ENCODE results near the gene KCNQ1OT1. TPM values are rescaled to one million over a fixed set of nuclear protein-coding genes. Genes with fewer than 3 reads are reported as not detected.
A peak's percentile ranks its signal among the peaks of the same experiment; 100 is the strongest.

Gene KCNQ1OT1
- total and polyA plus RNA-seq, 2 experiments from 2014 or later = 3.1 to 7.9 TPM

DNA sequence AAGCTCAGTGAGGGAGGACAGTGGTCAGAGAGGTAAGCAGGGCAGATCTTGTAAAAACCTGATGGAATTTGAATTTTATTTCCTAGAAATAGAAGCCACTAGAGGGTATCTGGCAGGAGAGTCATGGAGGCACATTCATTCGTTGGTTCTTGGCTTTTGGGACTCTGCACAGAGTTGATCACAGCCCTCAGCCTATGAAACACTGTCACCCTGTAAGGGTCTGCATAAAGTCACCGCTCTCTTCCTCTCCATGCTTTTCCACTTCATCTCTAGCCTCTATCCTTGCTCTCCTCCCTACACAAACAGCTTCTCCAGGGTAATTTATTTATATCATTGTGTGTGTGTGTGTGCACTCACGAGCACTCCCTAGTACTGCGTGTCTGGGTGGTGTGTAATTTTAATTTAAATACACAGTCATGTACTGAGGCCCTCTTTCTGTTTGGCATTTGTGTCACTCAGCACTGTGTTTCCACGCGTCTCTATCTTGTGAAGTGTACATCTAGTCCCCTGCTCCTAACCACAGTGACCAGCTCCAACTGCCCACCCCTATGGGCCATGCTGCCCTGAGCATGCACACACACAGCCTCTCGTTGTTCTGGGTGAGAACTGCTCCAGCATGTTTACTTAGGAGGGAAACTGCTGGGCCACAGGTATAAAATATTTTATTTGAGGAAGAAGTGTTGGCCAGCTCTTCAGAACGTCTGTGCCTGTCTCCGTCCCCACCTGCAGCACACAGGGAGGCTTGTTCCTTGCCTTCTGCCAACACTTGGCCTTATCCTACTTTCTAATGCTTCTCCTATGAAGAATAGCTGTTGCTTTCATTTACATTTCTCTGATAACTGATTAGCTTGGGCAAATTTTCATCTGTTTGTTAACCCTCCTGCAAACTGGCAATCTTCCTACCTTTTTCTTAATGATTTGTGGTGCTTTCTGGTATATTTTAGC lies 4.5 kb downstream of the KCNQ1OT1 start:
- Histone ChIP-seq H3K4me3 (no peak overlapping the region), H2AFZ (no peak overlapping the region), H3K9me2 (replicated peaks; ENCODE audit: insufficient read depth) (no peaks in the 10 kb centered on the region), H4K20me1 (ENCODE audit: insufficient read depth, poor library complexity, severe bottlenecking) (peaks cover 92% of the 10 kb centered on the region), H3K9me3 (ENCODE audit: low read depth) (no peaks in the 10 kb centered on the region), H3K27me3 (no peaks in the 10 kb centered on the region), H3K4me1 (ENCODE audit: insufficient read depth) (peaks cover 59% of the 10 kb centered on the region), H3K4me2 (peak overlapping the region; percentile 74), H3K36me3 (replicated peaks; ENCODE audit: insufficient read depth, low read depth) (no peaks in the 10 kb centered on the region), H3K79me2 (peaks cover 94% of the 10 kb centered on the region), H3K27ac (peak overlapping the region; percentile 38)
- 83% methylated on average over 9 of the region's 9 CpGs for WGBS (ENCODE audit: low lambda C conversion rate, missing lambda C conversion rate)
- TF ChIP-seq CTCF (IDR thresholded peaks at IDR 0.05; ENCODE audit: poor library complexity) = no peak
- TF ChIP-seq EZH2 (IDR thresholded peaks at IDR 0.05; ENCODE audit: borderline replicate concordance) = no peak
- TF ChIP-seq EZH2phosphoT487 (IDR thresholded peaks at IDR 0.05; ENCODE audit: low read depth, severe bottlenecking, unreplicated experiment) = no peak
- DNase-seq (ENCODE audit: low spot score) = no peak

DNA sequence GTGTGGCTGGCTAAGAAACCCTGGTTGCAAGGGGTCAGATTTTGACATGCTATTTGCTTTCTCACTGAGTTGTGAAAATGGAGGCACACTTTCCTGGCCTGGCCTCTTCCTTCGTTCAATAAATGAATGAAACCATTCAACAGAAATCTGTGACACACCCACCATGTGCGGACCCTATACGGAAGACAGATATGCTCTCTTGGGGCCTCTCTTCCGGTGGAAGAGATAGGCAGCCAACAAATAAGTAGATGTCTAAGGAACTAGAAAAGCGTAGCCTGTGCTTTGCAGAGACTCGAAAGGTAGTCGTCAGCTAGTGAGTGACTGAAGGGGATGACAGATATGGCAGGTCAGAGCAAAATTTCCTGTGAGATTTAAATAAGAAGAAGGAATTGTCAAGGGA lies 5.3 kb downstream of the KCNQ1OT1 start:
- WGBS (ENCODE audit: low lambda C conversion rate, missing lambda C conversion rate) = 81% methylated on average over 7 of the region's 7 CpGs
- Histone ChIP-seq H3K4me1 (ENCODE audit: insufficient read depth) (peaks cover 66% of the 10 kb centered on the region), H4K20me1 (ENCODE audit: insufficient read depth, poor library complexity, severe bottlenecking) (peaks cover 99% of the 10 kb centered on the region), H2AFZ (no peak overlapping the region), H3K9me2 (replicated peaks; ENCODE audit: insufficient read depth) (no peaks in the 10 kb centered on the region), H3K27me3 (no peaks in the 10 kb centered on the region), H3K79me2 (peaks cover 100% of the 10 kb centered on the region), H3K36me3 (replicated peaks; ENCODE audit: insufficient read depth, low read depth) (no peaks in the 10 kb centered on the region), H3K4me2 (peak overlapping the region; percentile 74), H3K4me3 (no peak overlapping the region), H3K9me3 (ENCODE audit: low read depth) (no peaks in the 10 kb centered on the region), H3K27ac (no peak overlapping the region)
- no peak for TF ChIP-seq EZH2 (IDR thresholded peaks at IDR 0.05; ENCODE audit: borderline replicate concordance)
- no peak for TF ChIP-seq EZH2phosphoT487 (IDR thresholded peaks at IDR 0.05; ENCODE audit: low read depth, severe bottlenecking, unreplicated experiment)
- no peak for TF ChIP-seq CTCF (IDR thresholded peaks at IDR 0.05; ENCODE audit: poor library complexity)
- no peak for DNase-seq (ENCODE audit: low spot score)

DNA sequence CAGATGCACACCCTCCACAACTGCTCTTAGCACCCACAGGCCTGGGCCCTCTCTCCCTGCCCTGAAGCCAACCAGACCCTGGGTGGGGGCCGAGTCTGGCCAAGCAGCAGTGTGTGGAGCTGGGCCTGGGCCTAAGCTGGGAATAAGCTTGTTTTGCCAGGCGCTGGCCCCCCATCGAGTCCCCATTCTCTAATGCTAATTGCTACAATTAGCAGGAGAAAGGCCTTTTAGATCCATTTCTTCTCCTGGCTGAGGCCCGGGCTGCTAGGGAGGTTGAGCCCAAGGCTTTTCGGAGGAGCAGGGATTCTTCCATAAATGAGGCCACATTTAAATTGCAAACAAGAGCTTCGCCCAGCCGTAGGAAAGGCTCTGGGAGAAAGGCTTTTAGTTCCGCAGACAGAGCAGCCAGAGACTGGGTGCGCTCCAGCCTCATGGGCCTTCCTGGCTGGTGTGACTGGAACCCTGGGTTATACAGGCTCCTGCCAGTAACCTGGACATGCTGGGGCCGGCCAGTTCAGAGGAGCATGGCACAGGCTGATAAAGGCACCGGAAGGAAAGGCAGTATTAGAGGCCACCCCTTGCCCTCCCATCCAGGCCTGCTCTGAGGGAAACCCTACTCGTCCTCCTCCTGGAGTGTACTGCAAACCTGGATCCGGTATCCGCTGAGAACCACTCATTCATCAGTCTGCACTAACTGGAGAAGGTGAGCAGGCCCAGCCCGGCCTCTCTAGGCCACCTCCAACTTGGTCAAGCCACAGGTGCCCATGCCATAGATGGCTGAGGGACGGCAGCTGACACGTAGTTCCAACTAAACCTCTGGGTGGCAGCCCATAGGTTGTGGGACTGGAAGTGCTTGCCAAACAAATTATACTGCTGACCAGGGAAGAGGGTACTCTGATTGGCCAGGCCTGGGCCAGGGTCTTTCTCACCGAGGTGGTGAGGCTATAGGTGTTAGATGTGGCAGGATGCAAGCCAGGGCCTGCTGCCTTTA lies 6.2 kb downstream of the KCNQ1OT1 start:
- Histone ChIP-seq H3K27me3 (no peaks in the 10 kb centered on the region), H3K79me2 (peaks cover 100% of the 10 kb centered on the region), H3K4me1 (ENCODE audit: insufficient read depth) (peaks cover 74% of the 10 kb centered on the region), H2AFZ (no peak overlapping the region), H3K27ac (peak overlapping the region; percentile 32), H3K4me3 (no peak overlapping the region), H3K9me2 (replicated peaks; ENCODE audit: insufficient read depth) (no peaks in the 10 kb centered on the region), H3K36me3 (replicated peaks; ENCODE audit: insufficient read depth, low read depth) (no peaks in the 10 kb centered on the region), H3K9me3 (ENCODE audit: low read depth) (no peaks in the 10 kb centered on the region), H4K20me1 (ENCODE audit: insufficient read depth, poor library complexity, severe bottlenecking) (peaks cover 100% of the 10 kb centered on the region), H3K4me2 (peak overlapping the region; percentile 74)
- no peak for DNase-seq (ENCODE audit: low spot score)
- 71% methylated on average over 18 of the region's 18 CpGs for WGBS (ENCODE audit: low lambda C conversion rate, missing lambda C conversion rate)
- no peak for TF ChIP-seq EZH2phosphoT487 (IDR thresholded peaks at IDR 0.05; ENCODE audit: low read depth, severe bottlenecking, unreplicated experiment)
- TF ChIP-seq CTCF (IDR thresholded peaks at IDR 0.05; ENCODE audit: poor library complexity) = peak; percentile 15
- TF ChIP-seq EZH2 (IDR thresholded peaks at IDR 0.05; ENCODE audit: borderline replicate concordance) = no peak

Data from hepatocyte (in vitro differentiated cells).